Esophagus muscularis mucosa (tissue), 4 donors: Measurements from ENCODE around the gene MAST4.

ENCODE experiments used
- EP300 ChIP-seq: sonication (generic); formaldehyde crosslinking; IDR thresholded peaks from one replicate; pipeline ENCODE4 v1.6.1; 2017; ENCODE audit warnings: antibody characterized with exemption
- POLR2A ChIP-seq: fragments of 450-650 bp; IDR thresholded peaks from one replicate; pipeline ENCODE4 v1.6.1; 2017; ENCODE audit warnings: antibody characterized with exemption, moderate library complexity, mild to moderate bottlenecking, low read depth
- POLR2AphosphoS5 ChIP-seq, 2 donors: sonication (generic); formaldehyde crosslinking; IDR thresholded peaks; one replicate each; pipeline ENCODE4 v1.6.1; 2017; ENCODE audit warnings: antibody characterized with exemption in 2 of 2
- TF ChIP-seq, protein P1 (sequence below), 3 experiments: fragments of 200-600 bp in 2 of 3; fragments of 450-650 bp in 1 of 3; sonication (generic) in 2 of 3; IDR thresholded peaks; one replicate each; pipeline ENCODE4 v1.5.1; 2017 to 2019; ENCODE audit warnings: antibody characterized with exemption in 3 of 3, mild to moderate bottlenecking in 2 of 3, moderate library complexity in 1 of 3

DNA sequence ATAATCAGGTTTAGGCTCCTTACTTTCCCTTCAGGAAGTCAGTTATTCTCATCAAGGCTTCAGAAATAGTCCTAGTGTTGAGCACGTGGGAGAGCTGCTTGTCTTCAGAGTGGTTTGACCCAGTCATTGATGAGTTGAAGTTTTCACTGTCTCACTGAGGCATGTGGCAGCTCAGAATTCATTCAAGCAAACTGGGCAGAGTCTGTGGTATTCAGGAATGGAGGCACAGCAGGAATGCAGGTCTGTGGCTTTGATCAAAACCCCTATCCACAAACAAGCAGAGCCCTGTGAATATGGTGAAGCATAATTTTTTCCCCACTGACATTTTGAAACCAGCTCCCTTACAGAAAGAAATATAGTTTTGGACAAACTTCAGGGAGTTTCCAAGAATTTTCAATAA, 393.1 kb downstream of the MAST4 start:
- TF ChIP-seq, protein P1, sequence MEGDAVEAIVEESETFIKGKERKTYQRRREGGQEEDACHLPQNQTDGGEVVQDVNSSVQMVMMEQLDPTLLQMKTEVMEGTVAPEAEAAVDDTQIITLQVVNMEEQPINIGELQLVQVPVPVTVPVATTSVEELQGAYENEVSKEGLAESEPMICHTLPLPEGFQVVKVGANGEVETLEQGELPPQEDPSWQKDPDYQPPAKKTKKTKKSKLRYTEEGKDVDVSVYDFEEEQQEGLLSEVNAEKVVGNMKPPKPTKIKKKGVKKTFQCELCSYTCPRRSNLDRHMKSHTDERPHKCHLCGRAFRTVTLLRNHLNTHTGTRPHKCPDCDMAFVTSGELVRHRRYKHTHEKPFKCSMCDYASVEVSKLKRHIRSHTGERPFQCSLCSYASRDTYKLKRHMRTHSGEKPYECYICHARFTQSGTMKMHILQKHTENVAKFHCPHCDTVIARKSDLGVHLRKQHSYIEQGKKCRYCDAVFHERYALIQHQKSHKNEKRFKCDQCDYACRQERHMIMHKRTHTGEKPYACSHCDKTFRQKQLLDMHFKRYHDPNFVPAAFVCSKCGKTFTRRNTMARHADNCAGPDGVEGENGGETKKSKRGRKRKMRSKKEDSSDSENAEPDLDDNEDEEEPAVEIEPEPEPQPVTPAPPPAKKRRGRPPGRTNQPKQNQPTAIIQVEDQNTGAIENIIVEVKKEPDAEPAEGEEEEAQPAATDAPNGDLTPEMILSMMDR (IDR thresholded peaks at IDR 0.05), result no peak
- no peak for TF ChIP-seq POLR2A
- no peak for TF ChIP-seq EP300
- TF ChIP-seq POLR2AphosphoS5 (IDR thresholded peaks at IDR 0.05), result no peak
